WTC11 (cell line): Measurements from ENCODE around the gene HAPLN3. TPM values are rescaled to one million over a fixed set of nuclear protein-coding genes. Genes with fewer than 3 reads are reported as not detected.
A peak's percentile ranks its signal among the peaks of the same experiment; 100 is the strongest.
"Not testable (repeated sequence)": the region's sequence is repeated elsewhere in the genome, so short reads cannot be mapped to it uniquely, and the experiment has no call there.

ENCODE experiments used
- ATAC-seq: fragments of 200-7000 bp; cut with Tn5 transposase; 2 replicates; pipeline ENCODE4 v1.10.0; 2021; ENCODE audit warnings: mild to moderate bottlenecking, moderate library complexity
- CTCF ChIA-PET: fragments of 300-600 bp; sonication (Branson Sonifier 250); formaldehyde crosslinking; loops from one replicate; lab custom pipeline; 2021; ENCODE audit warnings: antibody characterized with exemption; lab: Charles Lee
- POLR2A ChIA-PET: fragments of 350-600 bp; sonication (Branson Sonifier 250); formaldehyde crosslinking; loops from one replicate; lab custom pipeline; 2021; ENCODE audit warnings: antibody characterized with exemption; lab: Charles Lee
- DNase-seq: peaks from one replicate; pipeline ENCODE4 v3.0.0; 2021; ENCODE audit warnings: low spot score
- H3K27ac Mint-ChIP-seq: 2 replicates; pipeline ENCODE4 v1.8.0; 2021; ENCODE audit warnings: mixed read lengths
- H3K27me3 Mint-ChIP-seq: 2 replicates; pipeline ENCODE4 v1.8.0; 2021; ENCODE audit warnings: low read depth, mild to moderate bottlenecking, moderate library complexity, mixed read lengths
- H3K36me3 Mint-ChIP-seq: 2 replicates; pipeline ENCODE4 v1.8.0; 2021; ENCODE audit warnings: mixed read lengths
- H3K4me1 Mint-ChIP-seq: 2 replicates; pipeline ENCODE4 v1.8.0; 2022; ENCODE audit warnings: mixed read lengths
- H3K4me3 Mint-ChIP-seq: 2 replicates; pipeline ENCODE4 v1.8.0; 2021; ENCODE audit warnings: mild to moderate bottlenecking, moderate library complexity, mixed read lengths
- H3K9me3 Mint-ChIP-seq: 2 replicates; pipeline ENCODE4 v1.8.0; 2021; ENCODE audit warnings: mixed read lengths
- HMGA2 ChIP-seq: fragments of 250-450 bp; sonication (Bioruptor Pico); IDR thresholded peaks from 2 replicates; pipeline ENCODE4 v1.4.0; 2021; ENCODE audit warnings: mild to moderate bottlenecking, moderate library complexity
- MXD4 ChIP-seq: fragments of 250-450 bp; sonication (Bioruptor Pico); IDR thresholded peaks from 2 replicates; pipeline ENCODE4 v1.8.0; 2021; ENCODE audit warnings: mild to moderate bottlenecking, moderate library complexity, borderline replicate concordance
- NFE2L1 ChIP-seq: sonication (generic); formaldehyde crosslinking; IDR thresholded peaks from 2 replicates; pipeline ENCODE4 v1.8.1; 2023; ENCODE audit warnings: missing genetic modification reagents
- SMAD4 ChIP-seq: sonication (generic); formaldehyde crosslinking; IDR thresholded peaks from 2 replicates; pipeline ENCODE4 v1.8.0; 2022; ENCODE audit warnings: mild to moderate bottlenecking, missing genetic modification reagents
- TP53 ChIP-seq: sonication (generic); formaldehyde crosslinking; IDR thresholded peaks from 2 replicates; pipeline ENCODE4 v1.8.1; 2023; ENCODE audit warnings: mild to moderate bottlenecking, missing genetic modification reagents
- total RNA-seq: library from RNA; stranded (reverse); gene quantifications from 3 replicates; pipeline ENCODE4 v1.2.3, GENCODE V29; 2021
- TF ChIP-seq, protein P1 (sequence below): fragments of 250-450 bp; sonication (Bioruptor Pico); IDR thresholded peaks from 2 replicates; pipeline ENCODE4 v1.9.0; 2021; ENCODE audit warnings: moderate library complexity, mild to moderate bottlenecking, inconsistent platforms, borderline replicate concordance
- TF ChIP-seq, protein P2 (sequence below): sonication (generic); formaldehyde crosslinking; IDR thresholded peaks from 2 replicates; pipeline ENCODE4 v1.8.1; 2023; ENCODE audit warnings: mild to moderate bottlenecking, missing genetic modification reagents

HAPLN3 gene
- total RNA-seq, 1 experiment from 2014 or later: 50.6 TPM

DNA sequence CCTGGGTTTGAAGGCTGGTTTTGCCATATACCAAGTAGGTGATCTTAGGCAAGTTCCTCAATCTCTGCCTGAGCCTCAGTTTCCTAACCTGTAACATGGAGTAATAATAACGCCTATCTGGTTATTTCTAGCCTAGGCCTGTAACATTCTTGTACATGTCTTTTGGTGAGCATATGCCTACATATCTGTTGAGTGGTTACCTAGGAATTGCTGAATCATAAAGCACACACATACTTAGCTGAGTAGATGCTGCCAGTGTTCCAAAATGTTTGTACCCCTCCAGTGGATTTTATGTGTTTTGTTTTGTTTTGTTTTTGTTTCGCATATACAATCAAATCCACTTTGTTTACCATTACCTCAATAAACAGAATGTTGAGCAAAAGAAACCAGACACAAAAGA, 35.2 kb upstream of the HAPLN3 start:
- TF ChIP-seq, protein P1, sequence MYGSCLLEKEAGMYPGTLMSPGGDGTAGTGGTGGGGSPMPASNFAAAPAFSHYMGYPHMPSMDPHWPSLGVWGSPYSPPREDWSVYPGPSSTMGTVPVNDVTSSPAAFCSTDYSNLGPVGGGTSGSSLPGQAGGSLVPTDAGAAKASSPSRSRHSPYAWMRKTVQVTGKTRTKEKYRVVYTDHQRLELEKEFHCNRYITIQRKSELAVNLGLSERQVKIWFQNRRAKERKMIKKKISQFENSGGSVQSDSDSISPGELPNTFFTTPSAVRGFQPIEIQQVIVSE (CRISPR knock-in tag): no peak
- no peak for TF ChIP-seq HMGA2 (CRISPR knock-in tag)
- TF ChIP-seq, all 79 proteins: peak for 0
- ATAC-seq: no peak
- CTCF ChIA-PET: no interaction called here
- POLR2A ChIA-PET: no interaction called here
- peaks cover 82% of the 10 kb centered on the region for H3K9me3 Mint-ChIP-seq
- H3K4me3 Mint-ChIP-seq: no peak overlapping the region
- peaks cover 7% of the 10 kb centered on the region for H3K27me3 Mint-ChIP-seq
- no peak for DNase-seq
- H3K36me3 Mint-ChIP-seq: peaks cover 67% of the 10 kb centered on the region
- H3K4me1 Mint-ChIP-seq: peaks cover 6% of the 10 kb centered on the region
- no peak overlapping the region for H3K27ac Mint-ChIP-seq

DNA sequence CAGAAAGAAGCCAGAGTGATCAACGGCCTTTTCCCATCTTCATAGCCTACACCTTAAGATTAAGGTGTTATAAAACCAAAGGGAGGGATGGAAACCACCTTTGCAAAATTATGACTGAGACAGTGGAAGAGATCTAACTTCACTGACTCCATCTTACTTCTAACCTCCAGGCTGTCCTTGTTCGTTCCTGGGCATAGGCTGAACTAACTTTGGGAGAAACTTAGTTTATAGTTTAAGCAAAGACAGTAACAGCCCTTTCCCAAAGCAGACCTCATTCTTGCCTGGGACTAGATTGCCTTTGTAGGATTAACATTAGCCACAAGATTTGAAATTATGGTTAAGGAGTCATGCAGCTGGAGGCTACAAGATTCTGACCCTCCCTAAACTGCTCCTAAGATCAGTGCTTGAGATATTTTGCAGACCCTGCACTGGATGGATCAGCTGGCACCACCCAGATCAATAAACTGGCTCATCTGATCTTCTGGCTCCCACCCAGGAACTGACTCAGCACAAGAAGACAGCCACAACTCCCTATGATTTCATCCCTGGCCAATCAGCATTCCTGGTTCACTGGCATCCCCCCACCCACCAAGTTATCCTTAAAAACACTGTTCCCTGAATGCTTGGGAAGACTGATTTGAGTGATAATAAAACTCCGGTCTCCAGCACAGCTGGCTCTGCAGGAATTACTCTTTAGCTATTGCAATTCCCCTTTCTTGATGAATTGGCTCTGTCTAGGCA, 34.2 kb upstream of the HAPLN3 start:
- Mint-ChIP-seq H3K36me3 (peaks cover 60% of the 10 kb centered on the region), H3K9me3 (peaks cover 82% of the 10 kb centered on the region)
- POLR2A ChIA-PET, H3K27me3 Mint-ChIP-seq, H3K4me1 Mint-ChIP-seq, ATAC-seq, CTCF ChIA-PET, DNase-seq, H3K4me3 Mint-ChIP-seq, H3K27ac Mint-ChIP-seq: not testable (repeated sequence)

DNA sequence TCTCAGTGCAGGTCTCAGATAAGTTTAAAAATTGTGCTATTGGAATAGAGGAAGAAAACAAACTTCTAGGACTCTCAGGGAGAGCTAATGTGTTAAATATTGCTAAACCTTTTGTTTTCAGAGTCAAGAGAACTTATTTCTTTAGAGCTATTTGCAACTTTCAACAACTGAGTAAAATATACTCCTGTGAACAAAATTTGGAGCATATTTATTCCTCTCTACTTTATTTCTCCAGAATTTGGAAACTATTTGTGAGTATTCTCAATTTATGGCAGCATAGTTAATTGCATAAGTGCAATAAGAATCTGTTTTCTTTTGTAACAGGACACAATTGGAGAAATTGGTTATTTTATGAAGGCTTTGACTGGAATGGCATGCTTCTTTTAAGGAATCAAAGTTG, 32.8 kb upstream of the HAPLN3 start:
- H3K4me1 Mint-ChIP-seq, POLR2A ChIA-PET, CTCF ChIA-PET, ATAC-seq, H3K4me3 Mint-ChIP-seq, DNase-seq, H3K27me3 Mint-ChIP-seq, H3K27ac Mint-ChIP-seq: not testable (repeated sequence)
- Mint-ChIP-seq H3K9me3 (peaks cover 73% of the 10 kb centered on the region), H3K36me3 (peaks cover 48% of the 10 kb centered on the region)

DNA sequence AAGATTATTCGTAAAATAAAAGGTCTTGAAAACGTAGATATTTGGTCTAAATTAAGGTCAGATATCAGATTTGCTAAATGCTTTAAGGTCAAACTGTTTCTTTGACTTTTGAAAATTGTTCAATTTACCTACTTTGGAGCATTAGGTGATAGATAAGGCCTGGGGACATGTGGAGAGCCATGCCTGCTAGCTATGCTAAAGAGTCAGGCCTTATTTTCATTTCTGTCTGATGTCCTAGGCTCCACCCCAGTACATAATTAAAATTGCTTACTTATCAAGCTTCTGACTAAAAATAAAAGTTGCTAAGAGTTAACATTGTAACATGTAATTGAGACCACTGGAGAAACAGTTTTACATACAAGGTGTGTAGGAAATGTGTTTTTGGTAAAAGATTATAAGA, 30.3 kb upstream of the HAPLN3 start:
- Mint-ChIP-seq H3K36me3 (peaks cover 39% of the 10 kb centered on the region), H3K9me3 (peaks cover 52% of the 10 kb centered on the region)
- POLR2A ChIA-PET, H3K4me3 Mint-ChIP-seq, H3K4me1 Mint-ChIP-seq, CTCF ChIA-PET, ATAC-seq, H3K27ac Mint-ChIP-seq, H3K27me3 Mint-ChIP-seq, DNase-seq: not testable (repeated sequence)

DNA sequence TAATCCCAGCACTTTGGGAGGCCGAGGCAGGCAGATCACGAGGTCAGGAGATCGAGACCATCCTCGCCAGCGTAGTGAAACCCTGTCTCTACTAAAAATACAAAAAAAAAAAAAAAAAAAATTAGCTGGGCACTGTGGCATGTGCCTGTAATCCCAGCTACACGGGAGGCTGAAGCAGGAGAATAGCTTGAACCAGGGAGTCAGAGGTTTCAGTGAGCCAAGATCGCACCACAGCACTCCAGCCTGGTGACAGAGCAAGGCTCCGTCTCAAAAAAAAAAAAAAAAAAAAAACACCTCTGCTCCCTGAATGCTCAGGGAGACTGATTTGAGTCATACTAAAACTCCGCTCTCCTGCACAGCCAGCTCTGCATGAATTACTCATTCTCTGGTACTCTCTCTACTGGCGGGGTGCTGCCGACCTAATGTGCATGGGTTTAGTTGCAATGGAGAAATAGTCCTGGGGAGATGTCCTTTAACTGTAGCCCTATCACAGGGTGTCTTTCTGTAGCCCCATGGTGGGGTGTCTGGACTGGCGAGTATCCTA, 25.6 kb upstream of the HAPLN3 start:
- Mint-ChIP-seq H3K4me1 (peaks cover 11% of the 10 kb centered on the region), H3K9me3 (peaks cover 19% of the 10 kb centered on the region)
- CTCF ChIA-PET: interaction anchor here (0.7 to 1.2 kb wide), 2 partner anchors 16 to 83 kb away, joined by 4 to 5 read pairs; no protein-coding TSS in a partner anchor
- DNase-seq, H3K27ac Mint-ChIP-seq, H3K27me3 Mint-ChIP-seq, H3K4me3 Mint-ChIP-seq, H3K36me3 Mint-ChIP-seq, ATAC-seq: not testable (repeated sequence)
- POLR2A ChIA-PET: interaction anchor here (0.6 to 1.2 kb wide), 4 partner anchors 16 to 951 kb away, joined by 3 to 7 read pairs (median 4); no protein-coding TSS in a partner anchor

DNA sequence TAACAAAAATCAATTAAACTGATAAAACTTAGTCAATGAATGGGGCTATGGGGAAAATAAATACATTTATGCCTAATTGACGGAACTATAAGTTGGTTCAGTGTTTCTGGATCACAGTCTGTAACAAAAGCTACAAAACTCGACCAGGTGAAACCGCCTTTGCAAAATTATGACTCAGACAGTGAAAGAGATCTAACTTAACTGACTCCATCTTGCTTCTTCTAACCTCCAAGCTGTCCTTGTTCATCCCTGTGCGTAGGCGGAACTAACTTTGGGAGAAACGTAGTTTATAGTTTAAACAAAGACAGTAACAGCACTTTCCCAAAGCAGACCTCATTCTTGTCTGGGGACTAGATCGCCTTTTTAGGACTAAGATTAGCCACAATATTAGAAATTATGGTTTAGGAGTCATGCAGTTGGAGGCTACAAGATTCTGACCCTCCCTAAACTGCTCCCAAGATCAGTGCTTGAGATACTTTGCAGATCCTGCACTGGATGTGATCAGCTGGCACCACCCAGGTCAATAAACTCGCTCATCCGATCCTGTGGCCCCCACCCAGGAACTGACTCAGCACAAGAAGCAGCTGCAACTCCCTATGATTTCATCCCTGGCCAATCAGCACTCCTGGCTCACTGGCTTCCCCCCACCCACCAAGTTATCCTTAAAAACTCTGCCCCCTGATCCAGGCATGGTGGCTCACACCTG, 25.0 kb upstream of the HAPLN3 start:
- peaks cover 13% of the 10 kb centered on the region for H3K9me3 Mint-ChIP-seq
- ATAC-seq (no peak), DNase-seq (no peak)
- TF ChIP-seq NFE2L1 (0 out of 2 replicates have a peak, but pooled peaks have one; percentile 18), SMAD4 (CRISPR knock-in tag) (no peak), HMGA2 (CRISPR knock-in tag) (no peak), MXD4 (CRISPR knock-in tag) (no peak), TP53 (CRISPR knock-in tag) (no peak)
- TF ChIP-seq, protein P2, sequence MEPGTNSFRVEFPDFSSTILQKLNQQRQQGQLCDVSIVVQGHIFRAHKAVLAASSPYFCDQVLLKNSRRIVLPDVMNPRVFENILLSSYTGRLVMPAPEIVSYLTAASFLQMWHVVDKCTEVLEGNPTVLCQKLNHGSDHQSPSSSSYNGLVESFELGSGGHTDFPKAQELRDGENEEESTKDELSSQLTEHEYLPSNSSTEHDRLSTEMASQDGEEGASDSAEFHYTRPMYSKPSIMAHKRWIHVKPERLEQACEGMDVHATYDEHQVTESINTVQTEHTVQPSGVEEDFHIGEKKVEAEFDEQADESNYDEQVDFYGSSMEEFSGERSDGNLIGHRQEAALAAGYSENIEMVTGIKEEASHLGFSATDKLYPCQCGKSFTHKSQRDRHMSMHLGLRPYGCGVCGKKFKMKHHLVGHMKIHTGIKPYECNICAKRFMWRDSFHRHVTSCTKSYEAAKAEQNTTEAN (CRISPR knock-in tag): no peak
- peaks cover 2% of the 10 kb centered on the region for H3K36me3 Mint-ChIP-seq
- H3K27me3 Mint-ChIP-seq: no peaks in the 10 kb centered on the region
- ChIA-PET POLR2A (interaction anchor here (0.6 to 1.2 kb wide), 4 partner anchors 15 to 952 kb away, joined by 3 to 7 read pairs (median 4); no protein-coding TSS in a partner anchor), CTCF (interaction anchor here (0.7 to 1.2 kb wide), 2 partner anchors 15 to 84 kb away, joined by 4 to 5 read pairs; no protein-coding TSS in a partner anchor)
- H3K27ac Mint-ChIP-seq: no peak overlapping the region
- peaks cover 11% of the 10 kb centered on the region for H3K4me1 Mint-ChIP-seq
- no peak overlapping the region for H3K4me3 Mint-ChIP-seq
